CD4-positive, alpha-beta T cell (primary cell): ENCODE results near the gene GAS6. TPM values are rescaled to one million over a fixed set of nuclear protein-coding genes. Genes with fewer than 3 reads are reported as not detected.

Experiments used
- ATAC-seq: fragments of 200-7000 bp; cut with Tn5 transposase; one replicate; pipeline ENCODE4 v1.10.0; 2022; ENCODE audit warnings: mild to moderate bottlenecking; ENCODE audit not compliant: poor library complexity
- CTCF ChIA-PET: fragments of 350-600 bp; sonication (Branson Sonifier 250); formaldehyde crosslinking; loops from one replicate; lab custom pipeline; 2021; ENCODE audit warnings: antibody characterized with exemption, inconsistent platforms; lab: Charles Lee
- POLR2A ChIA-PET: fragments of 350-600 bp; sonication (Branson Sonifier 250); formaldehyde crosslinking; loops from one replicate; lab custom pipeline; 2021; ENCODE audit warnings: antibody characterized with exemption, inconsistent platforms; lab: Charles Lee
- DNase-seq, 14 experiments: peaks; one replicate each; pipeline ENCODE4 v3.0.0-alpha.2; 2013 to 2020; ENCODE audit warnings: mixed read lengths in 2 of 14
- H3K27ac ChIP-seq, 2 donors: one replicate each; pipeline versions ENCODE4 v1.5.1 to v1.7.0; 2013; ENCODE audit warnings: low read length in 2 of 2, low read depth in 1 of 2, mild to moderate bottlenecking in 1 of 2
- H3K27me3 ChIP-seq, 2 experiments: 1 replicate in 1 of 2; 2 replicates in 1 of 2; pipeline versions ENCODE4 v1.6.1 to v1.7.0; 2013; ENCODE audit warnings: low read length in 2 of 2, control low read depth in 1 of 2, mild to moderate bottlenecking in 1 of 2, moderate library complexity in 1 of 2; ENCODE audit not compliant: insufficient read depth in 2 of 2, control insufficient read depth in 1 of 2
- H3K36me3 ChIP-seq: one replicate; pipeline ENCODE4 v1.6.1; 2013; ENCODE audit warnings: low read length, control low read depth; ENCODE audit not compliant: insufficient read depth
- H3K4me1 ChIP-seq: one replicate; pipeline ENCODE4 v1.6.1; 2013; ENCODE audit warnings: low read length, control low read depth; ENCODE audit not compliant: insufficient read depth
- H3K4me3 ChIP-seq: one replicate; pipeline ENCODE4 v1.5.1; 2013; ENCODE audit warnings: mild to moderate bottlenecking, low read length, moderate library complexity
- H3K9me3 ChIP-seq, 2 experiments: 1 replicate in 1 of 2; 2 replicates in 1 of 2; pipeline versions ENCODE4 v1.6.1 to v1.7.0; 2013; ENCODE audit warnings: low read length in 2 of 2, mild to moderate bottlenecking in 2 of 2, control low read depth in 1 of 2, moderate library complexity in 1 of 2; ENCODE audit not compliant: control insufficient read depth in 1 of 2, insufficient read depth in 1 of 2
- H3K27ac Mint-ChIP-seq: one replicate; pipeline ENCODE4 v1.8.0; 2020; ENCODE audit warnings: mixed read lengths
- H3K27me3 Mint-ChIP-seq: one replicate; pipeline ENCODE4 v1.8.0; 2021; ENCODE audit warnings: mixed read lengths
- H3K36me3 Mint-ChIP-seq: one replicate; pipeline ENCODE4 v1.8.0; 2021; ENCODE audit warnings: low read depth, mixed read lengths
- H3K4me1 Mint-ChIP-seq: one replicate; pipeline ENCODE4 v1.8.0; 2021; ENCODE audit warnings: low read depth, mixed read lengths
- H3K4me3 Mint-ChIP-seq: one replicate; pipeline ENCODE4 v1.8.0; 2020; ENCODE audit warnings: mild to moderate bottlenecking, mixed read lengths
- H3K9me3 Mint-ChIP-seq: one replicate; pipeline ENCODE4 v1.8.0; 2020; ENCODE audit warnings: mixed read lengths
- CTCF ChIP-seq: fragments of 200-600 bp; IDR thresholded peaks from one replicate; pipeline ENCODE4 v1.8.0; 2022; ENCODE audit warnings: antibody characterized with exemption, mild to moderate bottlenecking
- intact Hi-C, 2 experiments: fragments of 100-400 bp; cut with DNase I in 1 of 2; cut with micrococcal nuclease in 1 of 2; formaldehyde crosslinking; loops; one replicate each; pipeline versions ENCODE4 v1.15.1 to v1.9.0; 2023 to 2025; cut with DNase I, micrococcal nuclease
- total RNA-seq, 174 experiments: library from RNA in 2 of 174; stranded (reverse) in 2 of 174; gene quantifications; one replicate each; pipeline ENCODE4 v1.2.3 and lab custom pipeline; 2021 to 2026

GAS6 gene
- total RNA-seq, 2 experiments from 2014 or later, result 0.52 to 1.0 TPM

GRCh38 chr13:113845055-113845454 is 18.8 kb downstream of the GAS6 start:
- POLR2A ChIA-PET, result no interaction called here
- peaks cover 25% of the 10 kb centered on the region for H3K4me1 Mint-ChIP-seq
- DNase-seq (no peak), ATAC-seq (no peak)
- intact Hi-C loops, result no loop called here
- Histone ChIP-seq H3K9me3 (peaks cover 0 to 46% of the 10 kb centered on the region in 2 experiments), H3K4me3 (no peak overlapping the region), H3K36me3 (no peaks in the 10 kb centered on the region), H3K27ac (no peak overlapping the region), H3K27me3 (no peaks in the 10 kb centered on the region), H3K4me1 (peaks cover 54% of the 10 kb centered on the region)
- H3K9me3 Mint-ChIP-seq, result no peaks in the 10 kb centered on the region
- no peak for TF ChIP-seq CTCF
- H3K36me3 Mint-ChIP-seq, result no peaks in the 10 kb centered on the region
- no peak overlapping the region for H3K4me3 Mint-ChIP-seq
- no peak overlapping the region for H3K27ac Mint-ChIP-seq
- H3K27me3 Mint-ChIP-seq, result no peaks in the 10 kb centered on the region
- CTCF ChIA-PET, result no interaction called here

- H3K4me1 ChIP-seq, result peaks cover 60% of the 10 kb centered on the region
- peaks cover 25% of the 10 kb centered on the region for H3K4me1 Mint-ChIP-seq
- CTCF ChIA-PET, result no interaction called here
Observed at GRCh38 chr13:113843864-113844556, 19.9 kb downstream of the GAS6 start.

GRCh38 chr13:113843063-113843654 is 20.7 kb downstream of the GAS6 start:
- intact Hi-C loops, result no loop called here
- no peaks in the 10 kb centered on the region for H3K9me3 Mint-ChIP-seq
- H3K4me1 Mint-ChIP-seq, result peaks cover 25% of the 10 kb centered on the region
- no peak overlapping the region for H3K27ac Mint-ChIP-seq
- no peak for ATAC-seq
- Histone ChIP-seq H3K4me3 (no peak overlapping the region), H3K9me3 (peaks cover 0 to 41% of the 10 kb centered on the region in 2 experiments), H3K36me3 (no peaks in the 10 kb centered on the region), H3K27me3 (no peaks in the 10 kb centered on the region), H3K4me1 (peaks cover 60% of the 10 kb centered on the region), H3K27ac (no peak overlapping the region)
- H3K36me3 Mint-ChIP-seq, result no peaks in the 10 kb centered on the region
- ChIA-PET CTCF (no interaction called here), POLR2A (no interaction called here)
- no peak overlapping the region for H3K4me3 Mint-ChIP-seq
- TF ChIP-seq CTCF, result no peak
- no peak for DNase-seq
- H3K27me3 Mint-ChIP-seq, result no peaks in the 10 kb centered on the region

More at GRCh38 chr13:113843864-113844556, 19.9 kb downstream of the GAS6 start:
- ATAC-seq (no peak), DNase-seq (no peak)
- Histone ChIP-seq H3K36me3 (no peaks in the 10 kb centered on the region), H3K27me3 (no peaks in the 10 kb centered on the region), H3K27ac (no peak overlapping the region), H3K4me3 (no peak overlapping the region), H3K9me3 (peaks cover 0 to 49% of the 10 kb centered on the region in 2 experiments)
- no peak for TF ChIP-seq CTCF
- Mint-ChIP-seq H3K27ac (no peak overlapping the region), H3K36me3 (no peaks in the 10 kb centered on the region), H3K27me3 (no peaks in the 10 kb centered on the region), H3K4me3 (no peak overlapping the region), H3K9me3 (no peaks in the 10 kb centered on the region)
- intact Hi-C loops, result no loop called here
- POLR2A ChIA-PET, result no interaction called here
